COR-L47 (cell line): ENCODE results near the gene SLC6A5.
A peak's percentile ranks its signal among the peaks of the same experiment; 100 is the strongest.

Experiments
- DNase-seq: peaks from one replicate; lab custom pipeline; 2025; lab: John Stamatoyannopoulos, UW

SLC6A5 gene

DNA sequence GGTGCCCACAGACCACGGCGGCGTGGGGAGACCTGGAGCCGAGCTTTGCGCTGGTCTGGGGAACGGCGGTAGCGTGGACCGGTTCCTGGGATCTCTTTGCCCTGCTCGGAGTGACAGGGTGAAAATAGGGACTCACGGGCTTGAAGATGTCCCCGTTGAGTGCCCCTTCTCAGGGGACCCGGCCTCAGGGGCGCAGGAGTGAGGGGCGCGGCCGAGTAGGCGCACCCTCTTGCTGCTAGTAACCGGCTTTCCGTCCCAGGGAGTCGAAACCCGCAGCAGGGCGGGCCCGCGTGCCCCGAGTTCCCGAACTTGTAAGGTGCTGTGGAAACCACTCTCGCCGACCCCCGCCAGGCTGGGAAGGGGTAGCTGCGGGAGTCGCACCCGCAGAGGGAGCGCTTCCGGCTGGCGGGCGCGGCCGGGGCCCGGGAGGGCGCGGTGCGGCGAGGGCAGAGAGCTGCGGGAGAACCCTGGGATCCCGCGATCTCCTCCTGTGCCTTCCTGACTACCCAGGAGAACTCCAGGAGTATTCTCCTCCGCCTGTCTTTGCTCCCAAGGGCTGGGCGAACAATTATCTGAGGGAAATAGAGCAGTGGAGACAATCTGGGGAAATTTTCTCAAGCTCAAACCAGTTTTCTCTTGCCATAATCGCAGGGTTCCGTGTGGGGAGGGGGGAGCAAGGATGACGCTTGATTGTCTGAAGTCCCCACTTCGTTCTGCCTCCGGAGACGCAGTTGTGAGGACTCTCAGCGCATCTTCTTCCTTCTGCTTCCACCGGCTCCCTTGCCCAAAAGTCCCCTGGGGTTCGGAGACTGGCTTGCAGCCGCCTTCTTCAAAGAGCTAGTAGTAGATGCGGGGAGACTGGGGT, 70.6 kb downstream of the SLC6A5 start:
- DNase-seq, result no peak

DNA sequence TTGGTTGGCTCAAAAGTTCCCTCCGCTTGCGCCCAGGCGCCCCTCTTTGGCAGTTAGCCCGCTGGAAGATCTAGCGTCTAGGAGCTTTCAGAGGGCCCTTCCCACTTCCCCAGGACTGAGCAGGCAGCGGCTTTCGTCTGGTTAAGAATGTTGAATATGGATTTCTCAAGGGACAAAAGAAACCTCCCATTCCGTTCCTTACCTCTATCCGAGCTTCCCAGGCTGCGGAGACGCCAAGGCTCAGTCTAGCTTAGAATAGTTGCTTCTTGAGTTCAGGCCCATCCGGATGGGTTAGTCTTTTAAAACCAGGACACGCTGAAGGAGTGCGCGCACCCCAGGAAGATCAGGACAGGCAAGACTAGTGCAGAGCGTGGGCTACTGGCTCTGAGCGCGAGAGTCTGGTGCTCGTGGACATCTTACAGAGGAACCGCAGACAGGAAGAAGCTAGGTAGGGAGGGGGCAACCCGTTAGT, 71.6 kb downstream of the SLC6A5 start:
- peak; percentile 43 for DNase-seq

DNA sequence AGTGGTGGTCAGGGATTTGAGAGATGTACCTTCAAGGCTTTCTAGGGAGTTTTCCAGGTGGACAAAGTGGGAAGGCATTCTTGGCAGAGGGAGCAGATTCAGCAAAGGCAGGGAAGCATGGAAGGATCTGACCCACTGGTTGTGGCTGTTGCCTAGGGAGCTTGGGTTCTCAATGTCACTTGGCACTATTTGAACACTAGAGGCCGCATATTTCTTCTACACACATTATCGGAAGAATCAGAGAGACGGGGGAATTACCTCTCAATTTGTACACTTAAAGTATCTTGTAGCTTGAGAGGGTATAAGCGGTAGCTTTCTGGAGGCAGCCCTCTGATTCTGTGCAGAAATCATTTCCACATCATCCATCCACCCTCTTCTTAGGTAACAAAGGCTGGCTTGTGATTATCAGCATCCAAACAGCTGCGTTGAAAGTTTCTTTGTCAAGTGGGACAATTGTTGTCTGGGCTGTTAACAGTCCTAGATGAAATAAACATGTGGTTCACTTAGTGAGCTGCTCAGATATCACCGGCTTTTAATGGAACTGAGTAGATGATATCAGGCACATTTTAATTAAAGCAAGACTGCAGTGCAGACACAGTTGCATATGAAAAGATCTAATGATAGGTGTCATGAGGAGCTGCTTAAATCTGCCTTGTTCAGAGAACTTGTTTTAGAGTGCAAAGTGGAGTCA, 72.6 kb downstream of the SLC6A5 start:
- peak; percentile 83 for DNase-seq

DNA sequence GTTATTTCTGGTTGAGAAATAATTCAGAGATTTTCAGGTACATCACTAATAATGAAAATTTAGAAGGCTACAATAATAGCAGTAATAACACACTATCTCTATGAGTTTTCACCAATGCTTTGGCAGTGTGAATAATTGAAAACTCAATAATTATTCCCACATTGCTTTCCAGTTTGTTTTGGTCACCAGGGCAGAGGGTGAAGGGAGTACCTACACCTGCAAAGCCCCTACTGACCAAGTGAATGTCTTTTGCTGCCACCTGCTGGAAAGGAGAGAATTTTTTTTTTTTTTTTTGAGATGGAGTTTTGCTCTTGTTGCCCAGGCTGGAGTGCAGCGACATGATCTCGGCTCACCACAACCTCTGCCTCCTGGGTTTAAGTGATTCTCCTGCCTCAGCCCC, 73.2 kb downstream of the SLC6A5 start:
- peak; percentile 30 for DNase-seq

DNA sequence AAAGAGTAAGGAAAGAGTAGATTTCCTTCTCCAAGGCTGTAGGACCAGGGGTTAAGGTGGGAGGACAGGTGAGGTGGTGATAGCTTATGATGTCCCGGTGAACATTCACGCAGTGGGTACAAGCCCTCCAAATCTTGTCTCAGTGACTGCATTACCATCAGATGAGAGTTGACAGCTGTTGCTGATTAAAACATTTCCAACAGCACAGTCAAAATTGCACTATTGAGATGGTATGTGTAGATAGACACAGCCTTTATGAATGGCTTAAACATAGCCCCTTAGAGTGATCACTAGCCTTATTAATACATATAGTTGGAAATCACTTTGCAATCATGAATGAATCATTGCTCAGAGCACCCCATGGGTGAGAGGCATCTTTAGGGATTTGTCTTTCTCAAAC, 77.2 kb downstream of the SLC6A5 start:
- DNase-seq, result no peak

DNA sequence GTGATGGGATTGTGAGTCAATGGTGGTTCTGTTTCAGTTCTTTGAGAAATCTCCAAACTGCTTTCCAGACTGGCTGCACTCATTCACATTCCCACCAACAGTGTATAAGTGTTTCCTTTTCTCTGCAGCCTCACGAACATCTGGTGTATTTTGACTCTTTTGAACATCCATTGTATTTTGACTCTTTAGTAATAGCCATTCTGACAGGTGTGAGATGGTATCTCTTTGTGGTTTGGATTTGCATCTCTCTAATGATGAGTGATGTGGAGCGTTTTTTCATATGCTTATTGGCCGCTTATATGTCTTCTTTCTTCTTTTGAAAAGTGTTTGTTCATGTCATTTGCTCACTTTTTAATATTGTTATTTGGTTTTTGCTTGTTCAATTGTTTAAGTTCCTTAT, 89.4 kb downstream of the SLC6A5 start:
- DNase-seq, result no peak

DNA sequence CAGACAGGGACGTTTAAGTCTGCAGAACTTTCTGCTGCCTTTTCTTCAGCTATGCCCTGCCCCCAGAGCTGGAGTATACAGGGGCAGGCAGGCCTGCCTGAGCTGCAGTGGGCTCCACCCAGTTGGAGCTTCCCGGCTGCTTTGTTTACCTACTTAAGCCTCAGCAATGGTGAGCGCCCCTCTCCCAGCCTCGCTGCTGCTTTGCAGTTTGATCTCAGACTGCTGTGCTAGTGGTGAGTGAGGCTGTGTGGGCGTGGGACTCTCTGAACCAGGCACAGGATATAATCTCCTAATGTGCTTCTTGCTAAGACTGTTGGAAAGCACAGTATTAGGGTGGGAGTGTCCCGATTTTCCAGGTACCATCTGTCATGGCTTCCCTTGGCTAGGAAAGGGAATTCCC, 108.5 kb downstream of the SLC6A5 start:
- no peak for DNase-seq
